Adrenal gland (tissue), 5 donors: ENCODE measurements around the gene SF3B3.

Experiments
- POLR2A ChIP-seq, 2 donors: fragments of 450-650 bp; IDR thresholded peaks; one replicate each; pipeline ENCODE4 v1.6.1; 2017; ENCODE audit warnings: antibody characterized with exemption in 2 of 2, mild to moderate bottlenecking in 2 of 2, moderate library complexity in 1 of 2
- TF ChIP-seq, protein P1 (sequence below), 6 experiments: fragments of 450-650 bp in 4 of 6; fragments of 200-600 bp in 2 of 6; sonication (generic) in 1 of 6; IDR thresholded peaks; 1 replicate in 5 of 6; 2 replicates in 1 of 6; pipeline versions ENCODE4 v1.5.1 to v1.8.0; 2016 to 2021; ENCODE audit warnings: antibody characterized with exemption in 6 of 6, mild to moderate bottlenecking in 2 of 6, moderate library complexity in 1 of 6
- donor health status: DM: no; HTN: no; CAD: no.

DNA sequence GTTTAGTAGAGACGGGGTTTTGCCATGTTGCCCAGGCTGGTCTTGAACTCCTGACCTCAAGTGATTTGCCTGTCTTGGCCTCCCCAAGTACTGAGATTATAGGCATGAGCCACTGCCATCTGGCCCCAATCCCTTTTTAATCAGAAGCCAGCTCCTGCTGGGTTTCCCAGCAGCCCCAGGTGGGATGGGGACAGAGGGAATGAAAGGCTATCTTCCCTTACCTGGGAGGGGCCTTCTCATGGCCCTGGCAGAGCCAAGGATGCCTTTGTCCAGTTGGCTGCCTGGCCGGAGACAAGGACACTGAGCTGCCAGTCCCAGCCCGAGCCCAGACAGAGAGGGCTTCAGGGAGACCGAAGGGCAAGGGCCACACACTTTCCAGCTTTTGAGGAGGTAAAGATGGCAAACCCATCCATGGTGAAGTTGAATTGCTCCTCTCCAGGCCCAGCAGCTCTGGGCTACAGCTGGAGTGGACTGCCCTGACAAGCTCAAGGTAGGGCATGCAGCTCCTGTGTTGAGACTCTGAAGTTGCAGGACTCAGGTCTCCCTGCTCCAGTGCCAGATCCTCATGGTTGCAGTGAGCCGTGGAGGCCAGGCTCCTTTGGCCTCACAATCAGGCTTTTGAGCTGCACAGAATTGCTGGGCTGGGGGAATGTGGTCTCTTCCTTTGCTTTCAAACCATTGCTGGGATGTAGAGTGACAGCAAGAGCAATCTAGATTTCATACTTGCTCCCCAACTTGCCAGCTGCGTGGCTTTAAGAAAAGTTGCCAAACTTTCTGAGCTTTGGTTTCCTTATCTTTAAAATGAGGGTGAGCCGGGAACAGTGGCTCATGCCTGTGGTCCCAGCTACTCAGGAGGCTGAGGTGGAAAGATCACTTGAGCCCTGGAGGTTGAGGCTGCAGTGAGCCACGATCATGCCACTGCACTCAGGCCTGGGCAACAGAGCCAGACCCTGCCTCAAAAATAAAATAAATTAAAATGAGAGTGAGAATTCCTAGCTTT lies 78.3 kb downstream of the SF3B3 start:
- no peak for TF ChIP-seq POLR2A (IDR thresholded peaks at IDR 0.05)
- TF ChIP-seq, protein P1, sequence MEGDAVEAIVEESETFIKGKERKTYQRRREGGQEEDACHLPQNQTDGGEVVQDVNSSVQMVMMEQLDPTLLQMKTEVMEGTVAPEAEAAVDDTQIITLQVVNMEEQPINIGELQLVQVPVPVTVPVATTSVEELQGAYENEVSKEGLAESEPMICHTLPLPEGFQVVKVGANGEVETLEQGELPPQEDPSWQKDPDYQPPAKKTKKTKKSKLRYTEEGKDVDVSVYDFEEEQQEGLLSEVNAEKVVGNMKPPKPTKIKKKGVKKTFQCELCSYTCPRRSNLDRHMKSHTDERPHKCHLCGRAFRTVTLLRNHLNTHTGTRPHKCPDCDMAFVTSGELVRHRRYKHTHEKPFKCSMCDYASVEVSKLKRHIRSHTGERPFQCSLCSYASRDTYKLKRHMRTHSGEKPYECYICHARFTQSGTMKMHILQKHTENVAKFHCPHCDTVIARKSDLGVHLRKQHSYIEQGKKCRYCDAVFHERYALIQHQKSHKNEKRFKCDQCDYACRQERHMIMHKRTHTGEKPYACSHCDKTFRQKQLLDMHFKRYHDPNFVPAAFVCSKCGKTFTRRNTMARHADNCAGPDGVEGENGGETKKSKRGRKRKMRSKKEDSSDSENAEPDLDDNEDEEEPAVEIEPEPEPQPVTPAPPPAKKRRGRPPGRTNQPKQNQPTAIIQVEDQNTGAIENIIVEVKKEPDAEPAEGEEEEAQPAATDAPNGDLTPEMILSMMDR (IDR thresholded peaks at IDR 0.05): no peak
